ENCODE results near the gene F7.
"Not testable (repeated sequence)": the region's sequence is repeated elsewhere in the genome, so short reads cannot be mapped to it uniquely, and the experiment has no call there.

F7 gene

DNA sequence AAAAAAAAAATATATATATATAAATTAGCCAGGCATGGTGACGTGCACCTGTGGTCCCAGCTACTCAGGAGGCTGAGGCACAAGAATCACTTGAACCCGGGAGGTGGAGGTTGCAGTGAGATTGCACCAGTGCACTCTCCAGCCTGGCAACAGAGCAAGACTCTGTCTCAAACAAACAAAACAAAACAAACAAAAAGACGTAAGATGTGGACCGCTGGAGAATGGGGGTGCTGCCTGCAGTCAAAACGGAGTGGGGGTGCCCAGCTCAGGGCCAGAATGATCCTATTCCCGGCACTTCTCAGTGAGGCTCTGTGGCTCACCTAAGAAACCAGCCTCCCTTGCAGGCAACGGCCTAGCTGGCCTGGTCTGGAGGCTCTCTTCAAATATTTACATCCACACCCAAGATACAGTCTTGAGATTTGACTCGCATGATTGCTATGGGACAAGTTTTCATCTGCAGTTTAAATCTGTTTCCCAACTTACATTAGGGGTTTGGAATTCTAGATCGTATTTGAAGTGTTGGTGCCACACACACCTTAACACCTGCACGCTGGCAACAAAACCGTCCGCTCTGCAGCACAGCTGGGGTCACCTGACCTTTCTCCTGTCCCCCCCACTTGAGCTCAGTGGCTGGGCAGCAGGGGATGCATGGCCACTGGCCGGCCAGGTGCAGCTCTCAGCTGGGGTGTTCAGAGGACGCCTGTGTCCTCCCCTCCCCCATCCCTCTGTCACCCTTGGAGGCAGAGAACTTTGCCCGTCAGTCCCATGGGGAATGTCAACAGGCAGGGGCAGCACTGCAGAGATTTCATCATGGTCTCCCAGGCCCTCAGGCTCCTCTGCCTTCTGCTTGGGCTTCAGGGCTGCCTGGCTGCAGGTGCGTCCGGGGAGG lies at the start of gene F7:
TSS of gene F7 (plus strand) at position 760 of the 889 bp plus-strand sequence. CDS start at position 811, 51 bp downstream.
- DNase-seq: no peak

DNA sequence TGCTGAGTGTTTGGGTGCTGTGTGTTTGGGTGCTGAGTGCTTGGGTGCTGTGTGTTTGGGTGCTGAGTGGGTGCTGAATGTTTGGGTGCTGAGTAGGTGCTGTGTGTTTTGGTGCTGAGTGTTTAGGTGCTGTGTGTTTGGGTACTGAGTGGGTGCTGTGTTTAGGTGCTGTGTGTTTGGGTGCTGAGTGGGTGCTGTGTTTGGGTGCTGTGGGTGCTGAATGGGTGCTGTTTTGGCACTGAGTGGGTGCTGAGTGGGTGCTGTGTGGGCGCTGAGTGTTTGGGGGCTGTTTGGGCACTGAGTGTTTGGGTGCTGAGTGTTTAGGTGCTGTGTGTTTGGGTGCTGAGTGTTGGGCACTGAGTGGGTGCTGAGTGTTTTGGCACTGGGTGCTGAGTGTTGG lies 48.5 kb upstream of the F7 start:
- no peak for DNase-seq

DNA sequence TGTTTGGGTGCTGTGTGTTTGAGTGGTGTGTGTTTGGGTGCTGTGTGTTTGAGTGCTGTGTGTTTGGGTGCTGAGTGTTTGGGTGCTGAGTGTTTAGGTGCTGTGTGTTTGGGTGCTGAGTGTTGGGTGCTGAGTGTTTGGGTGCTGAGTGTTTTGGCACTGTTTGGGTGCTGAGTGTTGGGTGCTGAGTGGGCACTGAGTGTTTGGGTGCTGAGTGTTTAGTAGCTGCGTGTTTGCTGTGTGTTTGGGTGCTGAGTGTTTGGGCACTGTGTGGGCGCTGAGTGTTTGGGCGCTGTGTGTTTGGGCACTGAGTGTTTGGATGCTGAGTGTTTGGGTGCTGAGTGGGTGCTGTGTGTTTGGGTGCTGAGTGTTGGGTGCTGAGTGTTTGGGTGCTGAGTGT lies 48.0 kb upstream of the F7 start:
- not testable (repeated sequence) for DNase-seq

DNA sequence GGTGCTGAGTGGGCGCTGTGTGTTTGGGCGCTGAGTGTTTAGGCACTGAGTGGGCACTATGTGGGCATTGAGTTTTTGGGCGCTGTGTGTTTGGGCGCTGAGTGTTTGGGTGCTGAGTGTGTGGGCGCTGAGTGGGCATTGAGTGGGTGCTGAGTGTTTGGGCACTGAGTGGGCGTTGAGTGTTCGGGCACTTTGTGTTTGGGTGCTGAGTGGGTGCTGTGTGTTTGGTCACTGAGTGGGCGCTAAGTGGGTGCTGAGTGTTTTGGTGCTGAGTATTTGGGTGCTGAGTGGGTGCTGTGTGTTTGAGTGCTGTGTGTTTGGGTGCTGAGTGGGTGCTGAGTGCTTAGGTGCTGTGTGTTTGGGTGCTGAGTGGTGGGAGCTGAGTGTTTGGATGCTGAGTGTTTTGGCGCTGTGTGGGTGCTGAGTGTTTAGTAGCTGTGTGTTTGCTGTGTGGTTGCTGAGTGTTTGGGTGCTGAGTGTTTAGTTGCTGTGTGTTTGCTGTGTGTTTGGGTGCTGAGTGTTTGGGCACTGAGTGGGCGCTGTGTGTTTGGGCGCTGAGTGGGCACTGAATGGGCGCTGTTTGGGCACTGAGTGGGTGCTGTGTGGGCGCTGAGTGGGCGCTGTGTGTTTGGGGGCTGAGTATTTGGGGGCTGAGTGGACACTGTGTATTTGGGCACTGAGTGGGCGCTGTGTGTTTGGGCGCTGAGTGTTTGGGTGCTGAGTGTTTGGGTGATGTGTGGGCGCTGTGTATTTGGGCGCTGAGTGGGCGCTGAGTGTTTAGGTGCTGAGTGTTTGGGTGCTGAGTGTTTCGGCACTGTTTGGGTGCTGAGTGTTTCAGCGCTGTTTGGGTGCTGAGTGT lies 47.2 kb upstream of the F7 start:
- no peak for DNase-seq

DNA sequence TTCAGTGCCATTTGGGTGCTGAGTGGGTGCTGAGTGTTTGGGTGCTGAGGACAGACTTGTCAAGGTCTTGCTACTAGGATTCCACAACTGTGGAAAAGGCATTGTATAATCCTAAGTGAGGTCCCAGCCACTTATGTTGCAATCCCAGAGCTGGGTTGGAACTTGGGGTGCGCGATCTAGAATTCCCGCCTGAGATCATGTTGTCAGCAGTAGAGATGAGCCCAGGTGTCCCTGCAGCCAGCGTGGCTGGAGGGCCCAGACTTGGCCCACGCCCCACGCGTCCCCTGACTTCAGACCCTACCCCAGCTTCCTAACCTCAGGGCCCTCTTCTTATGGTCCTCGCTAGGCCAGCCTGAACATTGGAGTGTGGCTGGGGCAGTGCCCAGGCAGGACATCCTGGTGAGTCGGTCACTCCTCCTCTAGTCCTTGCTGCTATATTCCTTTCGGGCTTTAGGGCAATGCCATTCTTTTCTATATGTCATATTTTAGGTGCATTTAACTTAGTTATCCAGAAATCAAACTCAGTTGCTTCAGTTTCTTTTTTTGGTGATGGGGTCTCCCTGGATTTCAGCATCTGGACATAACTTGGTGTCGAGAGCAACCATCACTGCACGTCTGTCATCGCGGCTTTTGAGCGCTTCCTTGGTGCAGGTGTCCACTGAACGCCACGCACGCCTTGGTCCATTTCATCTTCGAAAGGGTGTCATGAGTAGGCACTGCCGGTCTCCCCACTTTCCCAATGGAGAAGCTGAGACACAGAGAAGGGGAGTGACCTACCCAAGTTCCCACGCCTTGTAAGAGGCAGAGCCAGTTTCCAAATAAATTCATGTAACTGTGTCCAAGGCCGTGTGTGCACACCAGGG lies 46.4 kb upstream of the F7 start:
- no peak for DNase-seq

DNA sequence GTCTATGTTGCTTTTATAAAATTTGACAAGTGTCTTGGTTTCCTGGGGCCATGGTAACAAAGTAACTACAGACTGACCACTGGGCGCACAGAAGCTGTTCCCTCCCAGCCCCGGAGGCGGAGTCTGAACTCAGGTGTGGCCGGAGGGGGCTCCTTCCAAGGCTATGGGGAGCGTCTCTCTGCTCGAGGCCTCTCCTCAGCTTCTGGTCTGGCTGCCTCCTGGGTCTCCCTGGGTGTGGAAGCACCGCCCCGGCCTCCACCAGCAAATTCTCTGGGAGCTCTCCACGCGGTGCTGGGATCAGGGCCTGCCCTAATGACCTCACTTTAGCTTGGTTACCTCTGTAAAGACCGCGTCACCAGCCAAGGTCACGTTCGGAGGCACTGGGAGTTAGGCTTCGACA lies 45.7 kb upstream of the F7 start:
- no peak for DNase-seq

DNA sequence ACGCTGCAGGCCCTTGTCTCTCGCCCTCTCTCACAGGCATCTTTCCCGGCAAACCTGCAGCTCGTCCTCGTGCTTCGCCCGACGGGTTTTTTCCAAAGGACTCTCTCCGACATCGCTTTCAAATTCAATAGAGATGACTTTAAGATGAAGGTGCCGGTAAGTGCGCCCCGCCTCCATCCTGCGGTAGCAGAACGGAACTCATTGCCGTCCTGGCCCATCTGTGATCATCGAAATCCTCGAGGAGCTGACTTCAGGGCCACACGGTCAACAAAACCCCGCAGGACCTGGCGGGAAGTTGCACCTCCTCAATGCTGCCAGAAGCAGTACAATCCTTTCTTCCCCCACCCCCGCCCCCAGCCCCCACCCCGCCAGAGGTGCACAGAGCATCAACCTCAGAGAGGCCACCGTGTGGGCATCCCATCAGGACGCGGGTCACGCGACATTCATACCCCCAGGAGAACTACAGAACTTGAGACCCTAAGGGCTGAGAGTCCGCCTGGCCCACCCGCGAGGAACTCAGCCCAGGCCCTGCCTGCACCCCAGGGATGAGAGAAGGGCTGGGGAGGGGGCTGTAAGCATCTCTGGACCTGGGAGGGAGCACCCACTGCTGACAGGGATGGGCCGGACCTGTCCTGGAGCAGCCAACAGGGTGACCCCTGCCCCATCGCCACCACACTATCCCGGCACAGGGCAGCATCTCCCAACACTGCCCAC lies 44.9 kb upstream of the F7 start:
- no peak for DNase-seq

DNA sequence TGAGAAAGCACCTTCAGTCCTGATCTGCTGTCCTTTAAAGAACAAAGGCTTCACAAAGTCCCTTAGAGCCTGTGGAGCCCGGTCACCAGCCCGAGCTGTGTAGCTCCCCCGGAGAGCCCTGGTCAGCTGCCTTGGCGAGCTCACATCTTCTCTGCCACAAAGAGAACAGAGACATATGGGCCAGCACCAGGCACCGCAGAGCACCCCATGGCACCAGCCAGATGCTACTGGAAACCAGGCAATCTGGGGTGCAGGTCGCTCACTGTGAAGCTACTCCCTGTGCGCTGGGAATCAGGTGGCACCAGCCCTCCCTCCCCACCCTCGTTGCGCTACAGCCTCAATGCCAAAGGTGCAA lies 44.3 kb upstream of the F7 start:
- DNase-seq: no peak

DNA sequence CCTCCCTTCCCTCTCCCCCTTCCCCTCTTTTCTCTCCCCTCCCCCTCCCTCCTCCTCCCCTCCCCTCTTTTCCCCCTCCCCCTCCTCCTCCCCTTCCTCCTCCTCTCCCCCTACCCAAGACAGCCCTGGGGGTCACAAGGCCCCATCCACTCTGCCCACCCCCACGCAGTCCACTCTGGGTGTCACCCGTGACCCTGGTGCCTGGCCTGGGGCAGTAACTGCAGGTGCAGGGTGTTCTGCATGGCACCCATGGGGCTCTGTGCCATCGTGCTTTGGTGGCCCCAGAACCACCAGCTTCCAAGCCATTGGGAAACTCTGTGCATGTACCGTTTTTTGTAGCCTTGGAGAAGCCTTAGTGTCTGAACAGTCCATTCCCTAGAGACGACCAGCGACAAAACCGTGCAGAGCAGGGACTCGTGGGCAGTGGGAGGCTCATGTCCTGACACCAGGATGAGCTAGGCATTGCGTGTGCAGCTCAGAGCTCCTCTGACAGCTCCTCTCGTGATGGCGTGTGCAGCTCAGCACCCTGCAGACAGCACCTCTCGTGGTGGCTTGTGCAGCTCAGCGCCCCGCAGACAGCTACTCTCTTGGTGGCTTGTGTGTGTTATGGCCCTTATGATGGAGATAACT lies 43.7 kb upstream of the F7 start:
- DNase-seq: no peak

DNA sequence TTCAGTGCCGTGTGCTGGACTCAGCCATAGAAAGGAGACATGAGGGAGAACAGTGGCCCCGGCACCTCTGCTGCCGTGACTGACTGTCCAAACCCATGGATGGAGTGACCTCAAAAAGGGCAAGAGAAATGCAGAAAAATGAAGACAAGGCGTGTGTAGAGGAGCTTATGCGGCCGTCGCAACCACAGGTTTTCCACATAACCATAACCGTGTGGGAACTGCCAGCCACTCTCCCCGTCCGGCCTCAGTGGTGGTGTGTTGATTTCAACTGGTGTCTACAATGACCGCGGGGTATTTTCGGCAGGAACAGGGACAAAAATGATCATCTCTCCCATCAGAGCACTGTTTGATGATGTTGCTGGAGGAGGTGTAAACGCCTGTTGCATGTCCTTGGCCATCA lies 42.9 kb upstream of the F7 start:
- no peak for DNase-seq

DNA sequence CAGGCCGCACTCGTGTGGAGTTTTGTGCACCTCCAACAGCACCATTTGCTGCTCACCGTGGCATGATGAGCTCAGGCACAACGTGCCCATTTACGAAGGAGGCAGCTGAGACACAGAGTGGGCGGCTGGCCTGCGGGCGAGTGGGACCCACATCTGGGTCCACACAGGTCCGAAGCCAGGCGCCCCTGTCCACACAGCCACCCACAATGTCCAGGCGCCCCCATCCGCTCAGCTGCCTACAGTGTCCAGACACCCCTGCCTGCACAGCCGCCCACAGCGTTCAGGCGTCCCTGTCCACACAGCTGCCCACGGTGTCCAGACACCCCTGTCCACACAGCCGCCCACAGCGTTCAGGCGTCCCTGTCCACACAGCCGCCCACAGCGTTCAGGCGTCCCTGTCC lies 42.5 kb upstream of the F7 start:
- no peak for DNase-seq

DNA sequence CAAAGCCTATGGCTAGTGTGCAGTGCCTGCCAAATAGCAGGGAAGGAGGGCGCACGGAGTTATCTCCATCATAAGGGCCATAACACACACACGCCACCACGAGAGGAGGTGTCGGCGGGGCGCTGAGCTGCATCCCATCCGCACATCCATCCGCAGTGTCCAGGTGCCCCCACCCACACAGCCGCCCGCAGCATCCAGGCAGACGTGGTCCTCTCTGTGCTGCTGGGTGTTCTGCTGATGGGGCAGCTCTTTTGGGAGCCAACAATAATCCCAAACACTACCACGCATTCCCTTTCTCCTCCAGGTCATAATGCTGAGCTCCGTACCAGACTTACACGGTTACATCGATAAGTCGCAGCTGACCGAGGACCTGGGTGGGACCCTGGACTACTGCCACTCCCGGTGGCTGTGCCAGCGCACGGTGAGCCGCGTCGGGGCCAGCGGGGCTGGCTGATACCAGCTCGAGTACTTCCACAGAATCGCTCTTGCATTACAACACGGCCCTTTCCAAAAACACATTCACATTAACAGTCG lies 41.5 kb upstream of the F7 start:
- DNase-seq: no peak

DNA sequence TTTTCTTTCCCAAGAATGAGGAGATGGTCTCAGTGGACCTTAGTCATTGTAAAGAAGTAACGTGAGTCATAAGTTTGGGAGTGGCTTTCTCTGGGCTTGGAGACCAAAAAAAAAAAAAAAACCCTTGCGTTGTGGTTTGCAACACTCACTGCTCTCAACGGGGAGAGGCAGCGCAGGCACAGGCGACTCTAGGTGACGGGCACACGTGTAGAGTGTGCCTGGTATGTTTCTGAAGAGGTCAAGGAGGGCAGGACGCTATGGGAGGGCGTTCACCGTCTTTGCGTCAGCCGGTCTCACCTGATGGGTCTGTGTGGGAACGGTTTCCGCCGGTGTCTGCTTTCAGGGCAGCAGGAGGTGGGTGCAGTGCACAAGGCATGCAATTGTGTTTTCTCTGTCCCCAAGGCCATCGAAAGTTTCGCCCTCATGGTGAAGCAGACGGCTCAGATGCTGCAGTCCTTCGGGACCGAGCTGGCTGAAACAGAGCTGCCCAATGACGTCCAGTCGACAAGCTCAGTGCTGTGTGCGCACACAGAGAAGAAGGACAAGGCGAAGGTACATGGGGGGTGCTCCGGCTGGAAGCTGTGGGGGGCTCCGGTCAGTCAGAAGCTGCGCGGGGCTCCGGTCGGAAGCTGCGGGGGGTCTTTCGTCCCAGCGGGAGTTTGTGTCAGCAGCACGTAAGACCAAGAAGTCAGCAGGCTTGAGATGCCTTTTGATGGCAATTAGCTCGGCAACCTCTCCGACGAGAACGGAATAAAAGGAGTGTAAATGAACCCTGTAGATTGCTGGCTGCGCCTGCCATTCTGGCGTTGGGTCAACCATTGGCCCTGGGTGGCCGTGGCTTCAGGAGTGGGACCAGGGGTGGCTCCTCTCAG lies 40.8 kb upstream of the F7 start:
- DNase-seq: no peak

DNA sequence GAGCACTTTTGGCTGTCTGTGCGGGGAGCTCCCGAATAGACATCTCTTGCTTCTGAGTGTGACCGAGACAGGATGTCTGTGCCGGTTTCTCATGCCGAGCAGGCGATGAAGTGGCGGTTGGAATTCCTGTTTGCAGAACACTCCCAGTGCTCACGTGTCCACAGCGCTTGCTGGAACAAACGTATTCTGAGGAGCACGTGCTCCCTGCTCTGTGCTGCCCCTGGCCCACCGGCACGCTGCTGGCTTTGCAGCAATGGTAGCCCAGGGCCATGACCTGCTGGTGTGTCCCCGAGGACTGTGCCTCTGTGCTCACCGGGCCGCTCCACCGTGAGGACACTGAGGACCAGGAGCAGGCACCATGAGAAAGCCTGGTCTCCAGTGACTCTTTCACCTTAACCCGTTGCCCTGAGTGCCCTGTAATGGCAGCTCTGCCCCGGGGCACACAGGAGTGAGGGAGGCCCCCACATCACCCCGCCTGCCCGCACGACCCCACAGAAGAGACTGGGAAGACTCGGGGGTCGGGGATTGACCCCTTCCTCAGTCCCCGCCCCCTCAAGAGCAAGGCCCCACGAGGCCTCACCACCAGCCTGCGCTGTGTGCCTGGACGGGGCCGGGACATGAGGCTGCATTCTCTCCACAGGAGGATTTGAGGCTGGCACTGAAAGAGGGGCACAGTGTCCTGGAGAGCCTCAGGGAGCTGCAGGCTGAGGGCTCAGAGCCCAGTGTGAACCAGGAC lies 40.0 kb upstream of the F7 start:
- DNase-seq: no peak

DNA sequence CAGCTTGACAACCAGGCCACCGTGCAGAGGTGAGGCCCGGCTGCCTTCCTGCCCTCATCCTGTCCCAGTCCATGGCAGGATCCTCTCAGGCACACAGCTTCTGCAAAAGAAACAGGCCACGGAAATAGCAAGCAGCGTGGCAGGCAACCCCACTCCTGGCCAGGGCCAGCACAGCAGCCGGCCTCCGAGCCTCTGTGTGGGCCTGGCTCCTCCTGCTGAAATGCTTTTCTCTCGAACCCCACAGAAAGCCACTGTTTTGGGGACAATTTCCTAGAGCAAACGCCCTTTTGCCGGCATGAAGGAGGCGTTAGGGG lies 39.5 kb upstream of the F7 start:
- DNase-seq: no peak

DNA sequence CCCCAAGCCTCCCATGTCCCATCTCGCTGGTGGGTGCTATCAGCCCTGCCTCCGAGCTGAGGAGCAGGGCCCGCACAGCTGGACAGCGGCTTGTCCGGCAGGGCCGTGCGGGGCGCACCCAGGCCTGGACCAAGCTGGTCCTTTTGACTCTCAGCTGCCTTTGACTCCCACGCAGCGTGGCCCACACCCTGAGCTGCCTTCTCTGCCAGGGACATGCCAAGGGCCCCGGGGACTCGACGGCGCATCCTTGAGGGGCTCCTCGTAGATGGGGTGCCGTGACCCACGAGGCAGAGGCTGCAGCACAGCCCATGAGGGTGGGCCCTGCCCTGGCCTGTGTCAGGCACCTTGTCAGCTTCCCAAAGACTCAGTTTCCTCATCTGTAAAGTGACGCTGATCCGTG lies 38.8 kb upstream of the F7 start:
- no peak for DNase-seq

DNA sequence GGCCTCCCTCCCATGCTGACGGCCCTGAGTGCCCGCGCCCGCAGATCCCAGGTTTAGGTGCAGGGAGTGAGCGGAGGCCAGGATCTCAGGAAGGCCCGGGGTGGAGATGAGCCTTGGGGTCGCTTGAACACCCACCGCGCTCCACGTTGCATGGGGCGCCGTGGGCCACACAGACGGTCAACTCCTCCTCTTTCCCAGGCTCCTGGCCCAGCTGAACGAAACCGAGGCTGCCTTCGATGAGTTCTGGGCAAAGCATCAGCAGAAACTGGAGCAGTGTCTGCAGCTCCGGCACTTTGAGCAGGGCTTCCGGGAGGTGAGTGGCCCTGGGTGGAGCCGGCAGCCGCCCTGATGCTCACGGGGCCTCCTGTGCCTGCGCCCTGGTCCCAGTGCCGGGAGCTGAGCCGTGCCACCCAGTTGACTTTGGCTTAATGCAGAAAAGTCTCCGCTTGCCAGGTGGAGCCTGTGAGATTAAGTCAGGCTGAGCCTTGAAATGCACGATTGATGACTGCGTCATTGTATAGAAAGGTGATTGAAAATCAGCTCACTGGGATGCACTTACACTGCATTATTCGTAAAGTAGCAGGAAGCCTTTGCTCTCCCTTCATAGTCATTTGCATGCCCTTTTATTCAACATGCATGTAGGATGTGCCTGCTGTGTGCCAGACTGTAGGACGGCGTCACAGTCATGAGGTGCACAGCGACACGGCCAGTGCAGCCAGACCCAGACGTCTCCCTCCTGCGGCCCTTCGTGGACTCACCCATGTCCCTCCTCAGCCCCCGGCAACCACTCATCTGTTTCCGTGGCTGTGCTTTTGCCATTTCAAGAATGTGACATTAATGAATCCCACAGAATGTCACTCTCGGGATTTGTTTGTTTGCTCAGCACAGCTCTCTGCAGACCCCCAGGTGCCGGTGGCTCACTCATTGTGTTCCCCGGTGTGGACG lies 35.5 kb upstream of the F7 start:
- no peak for DNase-seq

DNA sequence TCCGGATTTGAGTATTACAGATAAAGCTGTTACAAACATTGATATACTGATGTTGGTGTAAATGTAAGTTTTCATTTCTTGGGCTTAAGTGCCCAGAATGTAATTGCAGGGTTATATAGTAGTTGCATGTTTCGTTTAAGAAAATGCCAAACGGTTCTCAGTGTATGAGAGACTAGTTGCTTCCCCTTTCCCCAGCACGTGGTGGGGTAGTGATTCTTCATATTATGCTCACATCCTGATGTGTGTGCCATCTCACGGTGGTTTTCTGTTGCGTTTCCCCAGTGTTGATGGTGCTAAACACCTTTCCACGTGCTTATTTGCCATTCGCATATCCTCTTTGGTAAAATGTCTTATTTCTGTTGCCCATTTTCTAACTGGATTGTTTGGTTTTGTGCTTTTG lies 34.7 kb upstream of the F7 start:
- no peak for DNase-seq

DNA sequence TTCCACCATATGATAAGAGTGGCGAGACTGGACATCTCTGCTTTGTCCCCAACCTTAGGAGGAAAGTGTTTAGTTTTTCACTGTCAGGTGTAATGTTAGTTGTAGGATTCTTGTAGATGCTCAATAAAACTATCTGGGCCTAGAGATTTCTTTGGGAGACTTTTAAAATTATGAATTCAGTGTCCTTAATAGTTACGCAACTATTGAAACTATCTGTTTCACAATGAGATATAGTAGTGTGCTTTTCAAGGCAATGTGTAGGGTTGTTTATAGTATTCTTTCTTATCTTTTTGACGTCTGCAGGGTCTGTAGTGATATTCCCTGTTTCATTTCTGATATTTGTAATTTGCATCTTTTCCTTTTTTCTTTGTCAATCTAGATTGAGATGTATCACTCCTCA lies 33.2 kb upstream of the F7 start:
- no peak for DNase-seq

Measured in stimulated activated CD4-positive, alpha-beta T cell treated with anti-CD3 and anti-CD28 coated beads, Interleukin-15, amount 100 ng/mL, for 24 hours (primary cell).